ENCODE measurements around the gene FBXL2. TPM values are rescaled to one million over a fixed set of nuclear protein-coding genes. Genes with fewer than 3 reads are reported as not detected.

FBXL2 gene
- 7.2 and 9.4 TPM in 2 replicates for total RNA-seq (2014; rRNA removed)
- percentile 77 among the genes with signal in this experiment for Bru-seq, nascent RNA
- BruChase-seq, experiment 1, labeled RNA remaining after a 6-hour chase: percentile 53 among the genes with signal in this experiment
- BruChase-seq, experiment 2, labeled RNA remaining after a 2-hour chase: percentile 67 among the genes with signal in this experiment
- long read RNA-seq, transcript FBXL2-216 (15 exons, 3,847 nt): major isoform, 32 of 68 reads
- long read RNA-seq, partial matches to known transcripts: 7 of 68 reads
- long read RNA-seq, other reads (novel, unspliced or antisense): 29 of 68 reads

- H3K79me2 ChIP-seq (ENCODE audit: low read length): peaks cover 27% of the 10 kb centered on the region
- no peaks in the 10 kb centered on the region for H3K27me3 ChIP-seq (ENCODE audit: low read length)
- ChIA-PET POLR2A (ENCODE audit: unreplicated experiment) (no interaction called here), CTCF (interaction anchor here (1.0 kb wide), 1 partner anchor 96 kb away, joined by 3 read pairs; no protein-coding TSS in a partner anchor)
- H3K9ac ChIP-seq (ENCODE audit: low read length): peak within 1 kb of the TSS; percentile 82
- H4K20me1 ChIP-seq (ENCODE audit: low read length): no peaks in the 10 kb centered on the region
- peak within 1 kb of the TSS; percentile 74 for H3K4me3 ChIP-seq (ENCODE audit: low read length)
- intact Hi-C loops (cut with micrococcal nuclease): no loop called here
- H3F3A ChIP-seq (ENCODE audit: low read length, unreplicated experiment): peaks cover 5% of the 10 kb centered on the region
- H3K27ac ChIP-seq (ENCODE audit: low read length): no peak within 1 kb of the TSS
- DNase-seq (peak; percentile 87), ATAC-seq (peak; percentile 93)
- H2AFZ ChIP-seq (ENCODE audit: low read length): peak within 1 kb of the TSS; percentile 73
- H3K9me3 ChIP-seq (ENCODE audit: low read length): no peaks in the 10 kb centered on the region
- no peak for TF ChIP-seq EZH2phosphoT487 (IDR thresholded peaks at IDR 0.05; ENCODE audit: borderline replicate concordance, low read length)
- no peak for TF ChIP-seq EZH2 (IDR thresholded peaks at IDR 0.05; ENCODE audit: low read length, unreplicated experiment)
- TF ChIP-seq, protein P1, sequence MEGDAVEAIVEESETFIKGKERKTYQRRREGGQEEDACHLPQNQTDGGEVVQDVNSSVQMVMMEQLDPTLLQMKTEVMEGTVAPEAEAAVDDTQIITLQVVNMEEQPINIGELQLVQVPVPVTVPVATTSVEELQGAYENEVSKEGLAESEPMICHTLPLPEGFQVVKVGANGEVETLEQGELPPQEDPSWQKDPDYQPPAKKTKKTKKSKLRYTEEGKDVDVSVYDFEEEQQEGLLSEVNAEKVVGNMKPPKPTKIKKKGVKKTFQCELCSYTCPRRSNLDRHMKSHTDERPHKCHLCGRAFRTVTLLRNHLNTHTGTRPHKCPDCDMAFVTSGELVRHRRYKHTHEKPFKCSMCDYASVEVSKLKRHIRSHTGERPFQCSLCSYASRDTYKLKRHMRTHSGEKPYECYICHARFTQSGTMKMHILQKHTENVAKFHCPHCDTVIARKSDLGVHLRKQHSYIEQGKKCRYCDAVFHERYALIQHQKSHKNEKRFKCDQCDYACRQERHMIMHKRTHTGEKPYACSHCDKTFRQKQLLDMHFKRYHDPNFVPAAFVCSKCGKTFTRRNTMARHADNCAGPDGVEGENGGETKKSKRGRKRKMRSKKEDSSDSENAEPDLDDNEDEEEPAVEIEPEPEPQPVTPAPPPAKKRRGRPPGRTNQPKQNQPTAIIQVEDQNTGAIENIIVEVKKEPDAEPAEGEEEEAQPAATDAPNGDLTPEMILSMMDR (conservative IDR thresholded peaks at IDR 0.05; ENCODE audit: low read depth, low read length): no peak
- no TSS peak for BruUV-seq (replicated peaks)
- no peaks in the 10 kb centered on the region for H3K36me3 ChIP-seq (ENCODE audit: low read depth, low read length)
- no peaks in the 10 kb centered on the region for H3K9me2 ChIP-seq (replicated peaks; ENCODE audit: low read length)
- peak within 1 kb of the TSS; percentile 92 for H3K4me2 ChIP-seq (ENCODE audit: low read length)
- H3K4me1 ChIP-seq (ENCODE audit: insufficient read depth, low read length): peaks cover 9% of the 10 kb centered on the region
These were observed at the start of gene FBXL2 for GRCh38 chr3:33277193-33277882. FBXL2 (plus strand) TSS chr3:33277442; CDS start chr3:33277513, 71 bp downstream.

GRCh38 chr3:33229066-33229465 is 48.2 kb upstream of the FBXL2 start:
- no peaks in the 10 kb centered on the region for H3K4me1 ChIP-seq (ENCODE audit: insufficient read depth, low read length)
- H3K4me2 ChIP-seq (ENCODE audit: low read length): no peak overlapping the region
- H3K4me3 ChIP-seq (ENCODE audit: low read length): no peak overlapping the region
- H2AFZ ChIP-seq (ENCODE audit: low read length): no peak overlapping the region
- no peak overlapping the region for H3K27ac ChIP-seq (ENCODE audit: low read length)
- intact Hi-C loops (cut with micrococcal nuclease): no loop called here
- no peak for TF ChIP-seq EZH2 (IDR thresholded peaks at IDR 0.05; ENCODE audit: low read length, unreplicated experiment)
- no TSS peak for BruUV-seq (replicated peaks)
- H3K9me2 ChIP-seq (replicated peaks; ENCODE audit: low read length): no peaks in the 10 kb centered on the region
- H3K79me2 ChIP-seq (ENCODE audit: low read length): no peaks in the 10 kb centered on the region
- no peak for ATAC-seq
- no peaks in the 10 kb centered on the region for H3K36me3 ChIP-seq (ENCODE audit: low read depth, low read length)
- no peak overlapping the region for H3K9ac ChIP-seq (ENCODE audit: low read length)
- H3F3A ChIP-seq (ENCODE audit: low read length, unreplicated experiment): no peaks in the 10 kb centered on the region
- DNase-seq: no peak
- H4K20me1 ChIP-seq (ENCODE audit: low read length): no peaks in the 10 kb centered on the region
- no peaks in the 10 kb centered on the region for H3K27me3 ChIP-seq (ENCODE audit: low read length)
- POLR2A ChIA-PET (ENCODE audit: unreplicated experiment): no interaction called here
- CTCF ChIA-PET: no interaction called here
- no peaks in the 10 kb centered on the region for H3K9me3 ChIP-seq (ENCODE audit: low read length)

- TF ChIP-seq EZH2phosphoT487 (IDR thresholded peaks at IDR 0.05; ENCODE audit: borderline replicate concordance, low read length) (no peak), EZH2 (IDR thresholded peaks at IDR 0.05; ENCODE audit: low read length, unreplicated experiment) (no peak)
- TF ChIP-seq, protein P1 (conservative IDR thresholded peaks at IDR 0.05; ENCODE audit: low read depth, low read length): no peak
- H3K4me2 ChIP-seq (ENCODE audit: low read length): no peak overlapping the region
- no peaks in the 10 kb centered on the region for H3K79me2 ChIP-seq (ENCODE audit: low read length)
- CTCF ChIA-PET: no interaction called here
- ATAC-seq (no peak), DNase-seq (no peak)
- H2AFZ ChIP-seq (ENCODE audit: low read length): no peak overlapping the region
- no peaks in the 10 kb centered on the region for H3K4me1 ChIP-seq (ENCODE audit: insufficient read depth, low read length)
- no TSS peak for BruUV-seq (replicated peaks)
- H4K20me1 ChIP-seq (ENCODE audit: low read length): no peaks in the 10 kb centered on the region
- H3K36me3 ChIP-seq (ENCODE audit: low read depth, low read length): no peaks in the 10 kb centered on the region
- H3K9me2 ChIP-seq (replicated peaks; ENCODE audit: low read length): no peaks in the 10 kb centered on the region
- no peak overlapping the region for H3K27ac ChIP-seq (ENCODE audit: low read length)
- H3F3A ChIP-seq (ENCODE audit: low read length, unreplicated experiment): no peaks in the 10 kb centered on the region
- no peak overlapping the region for H3K9ac ChIP-seq (ENCODE audit: low read length)
- H3K9me3 ChIP-seq (ENCODE audit: low read length): no peaks in the 10 kb centered on the region
- H3K27me3 ChIP-seq (ENCODE audit: low read length): no peaks in the 10 kb centered on the region
- POLR2A ChIA-PET (ENCODE audit: unreplicated experiment): no interaction called here
- H3K4me3 ChIP-seq (ENCODE audit: low read length): no peak overlapping the region
- intact Hi-C loops (cut with micrococcal nuclease): no loop called here
These were observed 47.3 kb upstream of the FBXL2 start for GRCh38 chr3:33229947-33230346.
